ENCODE measurements around the gene TPST1.

GRCh38 chr7:66176914-66177313, 28.2 kb upstream of the TPST1 start:
- TF ChIP-seq CTCF (conservative IDR thresholded peaks at IDR 0.05) (no peak), ZFX (IDR thresholded peaks at IDR 0.05) (no peak)

Data from C4-2B (cell line).